ENCODE measurements around the gene CLECL1.

DNA sequence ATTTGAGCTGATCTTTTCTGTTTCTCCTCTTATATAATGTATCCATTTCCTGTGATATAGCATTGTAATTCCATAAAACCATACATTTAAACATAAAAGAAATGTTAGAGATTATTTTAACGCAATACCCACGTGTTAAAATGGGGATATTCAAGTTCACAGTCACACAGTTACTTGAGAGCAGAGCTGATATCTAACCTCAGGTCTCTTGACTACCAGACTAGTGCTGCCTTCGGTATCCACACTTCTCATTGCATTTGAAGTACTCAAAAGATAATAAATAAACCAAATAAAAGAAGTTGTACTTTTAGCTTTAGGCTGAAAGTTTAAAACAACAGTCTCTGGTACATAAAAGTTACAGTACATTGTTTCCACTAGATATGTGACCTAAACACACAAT is 2.9 kb downstream of the CLECL1 start:
- TF ChIP-seq CTCF (IDR thresholded peaks at IDR 0.05 in 2 of 3, conservative IDR thresholded peaks at IDR 0.05 in 1 of 3; ENCODE audit: insufficient read depth in 2 of 3, low read depth in 1 of 3, low read length in 3 of 3) (no peak), TEAD1 (CRISPR knock-in tag; IDR thresholded peaks at IDR 0.05) (no peak), POLR2A (conservative IDR thresholded peaks at IDR 0.05) (no peak), ZNF707 (CRISPR knock-in tag; conservative IDR thresholded peaks at IDR 0.05) (no peak), SMARCE1 (IDR thresholded peaks at IDR 0.05) (no peak), TSC22D4 (tag; IDR thresholded peaks at IDR 0.05) (no peak), FOXJ3 (CRISPR knock-in tag; IDR thresholded peaks at IDR 0.05) (no peak), EGR1 (conservative IDR thresholded peaks at IDR 0.05) (no peak), RAD51 (IDR thresholded peaks at IDR 0.05; ENCODE audit: borderline replicate concordance, low read depth) (no peak), RFX5 (IDR thresholded peaks at IDR 0.05; ENCODE audit: low read depth, low read length) (no peak)
